Testis (tissue), 2 donors: ENCODE measurements around the gene TSPAN7.

Source experiments
- CTCF ChIP-seq, 3 experiments: fragments of 450-650 bp in 2 of 3; fragments of 200-600 bp in 1 of 3; sonication (generic) in 1 of 3; IDR thresholded peaks; one replicate each; pipeline ENCODE4 v1.5.1; 2016 to 2019; ENCODE audit warnings: antibody characterized with exemption in 3 of 3, mild to moderate bottlenecking in 2 of 3, moderate library complexity in 1 of 3
- POLR2A ChIP-seq: fragments of 450-650 bp; IDR thresholded peaks from one replicate; pipeline ENCODE4 v1.6.1; 2017; ENCODE audit warnings: antibody characterized with exemption, mild to moderate bottlenecking, moderate library complexity

GRCh38 chrX:38639730-38640129 lies 78.4 kb downstream of the TSPAN7 start:
- TF ChIP-seq CTCF (IDR thresholded peaks at IDR 0.05) (no peak), POLR2A (no peak)
